ENCODE results near the gene LYZL4. TPM values are rescaled to one million over a fixed set of nuclear protein-coding genes. Genes with fewer than 3 reads are reported as not detected.

Gene LYZL4
- total and polyA plus RNA-seq, 10 of the 15 experiments (the other 5 are each of a cell fraction or from before 2014, with no cell fraction given): 0.10 to 0.11 (median 0.11) TPM; not detected in 7

- H3K4me3 ChIP-seq: no peak overlapping the region
- ATAC-seq (no peak), FAIRE-seq (no peak), DNase-seq (ENCODE audit: low read depth, low spot score) (no peak)
- H3K9ac ChIP-seq (ENCODE audit: control insufficient read depth, insufficient read depth, low read length): no peak overlapping the region
- BruUV-seq (replicated peaks): no TSS peak
- H2AFZ ChIP-seq (ENCODE audit: control insufficient read depth, low read depth, low read length): no peak overlapping the region
- RAD21 ChIA-PET (ENCODE audit: unreplicated experiment): no interaction called here
- H4K20me1 ChIP-seq (ENCODE audit: control insufficient read depth, insufficient read depth): no peaks in the 10 kb centered on the region
- POLR2A ChIA-PET: no interaction called here
- no peaks in the 10 kb centered on the region for H3K79me2 ChIP-seq (ENCODE audit: control insufficient read depth, insufficient read depth, low read length)
- no peak for TF ChIP-seq FOS (IDR thresholded peaks at IDR 0.05; ENCODE audit: borderline replicate concordance, extremely low read depth, insufficient read length)
- TF ChIP-seq USF2 (IDR thresholded peaks at IDR 0.05; ENCODE audit: borderline replicate concordance, low read depth, low read length): no peak
- no peak for TF ChIP-seq ZNF384 (IDR thresholded peaks at IDR 0.05; ENCODE audit: borderline replicate concordance, low read depth, low read length)
- no peak for TF ChIP-seq REST (IDR thresholded peaks at IDR 0.05; ENCODE audit: low read depth, low read length)
- CTCF ChIA-PET: interaction anchor here (0.6 to 1.0 kb wide), 3 partner anchors 8 to 1811 kb away, joined by 3 read pairs; no protein-coding TSS in a partner anchor
- H3K4me1 ChIP-seq (ENCODE audit: control insufficient read depth, insufficient read depth, low read length): no peaks in the 10 kb centered on the region
- H3K27ac ChIP-seq (ENCODE audit: control insufficient read depth, insufficient read depth): no peak overlapping the region
- H3K9me3 ChIP-seq (replicated peaks; ENCODE audit: control insufficient read depth, insufficient read depth, low read length): no peaks in the 10 kb centered on the region; the same call in 2 of the 3 replicates
- WGBS (ENCODE audit: insufficient coverage, insufficient replicate concordance, low lambda C conversion rate, missing lambda C conversion rate): 50% methylated on average over 2 of the region's 2 CpGs
- H3K4me2 ChIP-seq (ENCODE audit: control insufficient read depth, insufficient read depth): no peak overlapping the region
- SMC1A ChIA-PET (ENCODE audit: uncharacterized antibody, unreplicated experiment): no interaction called here
- in situ Hi-C loops (cut with MboI) (no loop called here), intact Hi-C loops (cut with micrococcal nuclease; ENCODE audit: unreplicated experiment) (no loop called here)
- H3K36me3 ChIP-seq (ENCODE audit: control insufficient read depth in 2 of 2, insufficient read depth in 2 of 2, low read length in 1 of 2): no peaks in the 10 kb centered on the region
- no peaks in the 10 kb centered on the region for H3K27me3 ChIP-seq (replicated peaks in 1 of 2; ENCODE audit: control insufficient read depth in 2 of 2, insufficient read depth in 2 of 2, low read length in 1 of 2)
Observed at GRCh38 chr3:42451546-42452230, 41.3 kb upstream of the LYZL4 start.

Data from GM12878 (cell line).